DND-41 (cell line): ENCODE measurements around the gene RIT2.

Experiments used
- EZH2 ChIP-seq: IDR thresholded peaks from 3 replicates; pipeline ENCODE4 v1.6.1; 2012; ENCODE audit warnings: borderline replicate concordance, low read depth, mild to moderate bottlenecking, moderate library complexity, low read length, inconsistent platforms; ENCODE audit not compliant: severe bottlenecking
- TF ChIP-seq, protein P1 (sequence below): IDR thresholded peaks from 2 replicates; pipeline ENCODE4 v1.5.1; 2012; ENCODE audit warnings: borderline replicate concordance, low read length, moderate library complexity, mild to moderate bottlenecking; ENCODE audit not compliant: poor library complexity, severe bottlenecking; ENCODE audit errors: extremely low read depth

DNA sequence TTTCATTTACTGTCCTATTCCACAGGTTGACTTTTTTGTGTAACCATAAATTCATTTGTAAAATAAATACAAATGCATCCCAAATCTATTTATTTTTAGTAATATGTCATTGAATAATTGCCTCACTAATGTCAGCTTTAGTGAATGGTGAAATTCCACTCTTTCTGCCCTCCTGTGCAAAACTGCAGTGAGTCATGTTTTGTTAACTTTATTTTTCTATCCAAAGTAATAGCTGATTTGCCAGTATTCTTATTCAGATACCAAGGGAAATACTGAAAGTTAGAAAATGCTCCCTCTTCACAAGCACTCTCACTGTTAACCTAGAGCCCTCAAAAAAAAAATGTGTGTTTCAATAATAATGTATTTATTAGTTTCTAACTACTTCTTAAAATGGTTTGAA is 322.8 kb downstream of the RIT2 start:
- TF ChIP-seq, protein P1, sequence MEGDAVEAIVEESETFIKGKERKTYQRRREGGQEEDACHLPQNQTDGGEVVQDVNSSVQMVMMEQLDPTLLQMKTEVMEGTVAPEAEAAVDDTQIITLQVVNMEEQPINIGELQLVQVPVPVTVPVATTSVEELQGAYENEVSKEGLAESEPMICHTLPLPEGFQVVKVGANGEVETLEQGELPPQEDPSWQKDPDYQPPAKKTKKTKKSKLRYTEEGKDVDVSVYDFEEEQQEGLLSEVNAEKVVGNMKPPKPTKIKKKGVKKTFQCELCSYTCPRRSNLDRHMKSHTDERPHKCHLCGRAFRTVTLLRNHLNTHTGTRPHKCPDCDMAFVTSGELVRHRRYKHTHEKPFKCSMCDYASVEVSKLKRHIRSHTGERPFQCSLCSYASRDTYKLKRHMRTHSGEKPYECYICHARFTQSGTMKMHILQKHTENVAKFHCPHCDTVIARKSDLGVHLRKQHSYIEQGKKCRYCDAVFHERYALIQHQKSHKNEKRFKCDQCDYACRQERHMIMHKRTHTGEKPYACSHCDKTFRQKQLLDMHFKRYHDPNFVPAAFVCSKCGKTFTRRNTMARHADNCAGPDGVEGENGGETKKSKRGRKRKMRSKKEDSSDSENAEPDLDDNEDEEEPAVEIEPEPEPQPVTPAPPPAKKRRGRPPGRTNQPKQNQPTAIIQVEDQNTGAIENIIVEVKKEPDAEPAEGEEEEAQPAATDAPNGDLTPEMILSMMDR: no peak
- no peak for TF ChIP-seq EZH2
